Osteoblast (primary cell): ENCODE data around the gene CSMD2. TPM values are rescaled to one million over a fixed set of nuclear protein-coding genes. Genes with fewer than 3 reads are reported as not detected.

ENCODE experiments used
- DNase-seq: peaks from one replicate; pipeline ENCODE4 v3.0.0; 2011; ENCODE audit warnings: low spot score, mixed read lengths; ENCODE audit not compliant: insufficient read length; ENCODE audit errors: missing footprints
- H2AFZ ChIP-seq: 2 replicates; pipeline ENCODE4 v1.6.0; 2011; ENCODE audit warnings: mild to moderate bottlenecking, low read length
- H3K27ac ChIP-seq: 2 replicates; pipeline ENCODE4 v1.5.1; 2011; ENCODE audit warnings: mild to moderate bottlenecking, low read depth, low read length, moderate library complexity
- H3K27me3 ChIP-seq: 2 replicates; pipeline ENCODE4 v1.6.0; 2012; ENCODE audit warnings: mild to moderate bottlenecking, control low read depth, inconsistent platforms, low read length, moderate library complexity; ENCODE audit not compliant: insufficient read depth
- H3K36me3 ChIP-seq: 2 replicates; pipeline ENCODE4 v1.5.1; 2011; ENCODE audit warnings: mild to moderate bottlenecking, low read length, control low read depth, moderate library complexity; ENCODE audit not compliant: insufficient read depth
- H3K4me1 ChIP-seq: 2 replicates; pipeline ENCODE4 v1.5.1; 2011; ENCODE audit warnings: mild to moderate bottlenecking, low read length, control low read depth, moderate library complexity; ENCODE audit not compliant: insufficient read depth
- H3K4me2 ChIP-seq: 2 replicates; pipeline ENCODE4 v1.6.0; 2011; ENCODE audit warnings: mild to moderate bottlenecking, low read length; ENCODE audit not compliant: insufficient read depth
- H3K4me3 ChIP-seq: fragments of 200-600 bp; sonication (generic); 3 replicates; pipeline ENCODE4 v1.5.1; 2012; ENCODE audit warnings: mild to moderate bottlenecking, low read length, inconsistent platforms; ENCODE audit not compliant: insufficient read depth
- H3K79me2 ChIP-seq: 2 replicates; pipeline ENCODE4 v1.6.0; 2012; ENCODE audit warnings: mild to moderate bottlenecking, low read length, control low read depth, inconsistent platforms; ENCODE audit not compliant: insufficient read depth
- H3K9me3 ChIP-seq: 2 replicates; pipeline ENCODE4 v1.5.1; 2011; ENCODE audit warnings: low read depth, low read length, control low read depth
- H4K20me1 ChIP-seq: 2 replicates; pipeline ENCODE4 v1.6.0; 2012; ENCODE audit warnings: mild to moderate bottlenecking, low read length, control low read depth; ENCODE audit not compliant: insufficient read depth
- total RNA-seq: library from RNA; depleted of rRNA; stranded (reverse); fragments of >200 nt; gene quantifications from 2 replicates; pipeline ENCODE4 v1.2.3, GENCODE V29; 2012
- TF ChIP-seq, protein P1 (sequence below): IDR thresholded peaks from 2 replicates; pipeline ENCODE4 v1.5.1; 2011; ENCODE audit warnings: mild to moderate bottlenecking, low read depth, low read length, moderate library complexity; ENCODE audit errors: extremely low read depth

Gene CSMD2
- total RNA-seq, 1 donor, result 0.36 TPM

DNA sequence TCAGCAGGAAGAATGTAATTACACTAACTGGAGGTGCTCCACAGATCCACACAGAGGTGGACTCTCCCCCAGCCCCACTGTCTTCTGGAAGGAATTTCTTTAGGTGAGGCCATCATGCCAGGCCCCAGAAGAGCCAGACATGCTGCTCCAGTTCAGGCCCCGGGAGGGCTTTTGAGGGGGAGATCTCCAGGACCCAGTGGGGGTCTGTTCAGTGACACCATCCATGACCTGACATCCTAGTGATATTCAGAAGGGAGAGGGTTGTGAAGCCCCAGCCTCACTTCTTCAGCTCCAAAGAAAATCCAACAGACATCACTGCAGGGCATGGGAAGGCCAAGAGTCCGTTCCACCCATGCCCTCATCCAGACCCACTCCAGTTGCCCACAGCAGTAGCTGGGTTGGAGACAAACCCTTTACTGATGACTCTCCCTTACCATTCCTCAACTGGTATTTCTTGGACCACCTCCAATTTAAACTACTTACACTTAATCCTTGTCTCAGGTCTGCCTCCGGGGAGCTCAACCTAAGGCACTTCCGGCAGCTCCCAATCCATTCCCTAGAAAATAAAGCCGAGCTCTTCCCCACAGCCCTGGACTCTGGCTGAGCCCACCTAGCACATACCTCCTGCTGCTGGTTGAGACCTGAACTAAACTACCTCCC lies 39.2 kb downstream of the CSMD2 start:
- no peaks in the 10 kb centered on the region for H3K27me3 ChIP-seq
- H3K27ac ChIP-seq, result no peak overlapping the region
- H3K9me3 ChIP-seq, result no peaks in the 10 kb centered on the region
- no peaks in the 10 kb centered on the region for H3K79me2 ChIP-seq
- H3K4me1 ChIP-seq, result no peaks in the 10 kb centered on the region
- H2AFZ ChIP-seq, result no peak overlapping the region
- no peak for DNase-seq
- H3K4me3 ChIP-seq, result no peak overlapping the region
- H3K4me2 ChIP-seq, result no peak overlapping the region
- no peaks in the 10 kb centered on the region for H4K20me1 ChIP-seq
- no peaks in the 10 kb centered on the region for H3K36me3 ChIP-seq
- TF ChIP-seq, protein P1, sequence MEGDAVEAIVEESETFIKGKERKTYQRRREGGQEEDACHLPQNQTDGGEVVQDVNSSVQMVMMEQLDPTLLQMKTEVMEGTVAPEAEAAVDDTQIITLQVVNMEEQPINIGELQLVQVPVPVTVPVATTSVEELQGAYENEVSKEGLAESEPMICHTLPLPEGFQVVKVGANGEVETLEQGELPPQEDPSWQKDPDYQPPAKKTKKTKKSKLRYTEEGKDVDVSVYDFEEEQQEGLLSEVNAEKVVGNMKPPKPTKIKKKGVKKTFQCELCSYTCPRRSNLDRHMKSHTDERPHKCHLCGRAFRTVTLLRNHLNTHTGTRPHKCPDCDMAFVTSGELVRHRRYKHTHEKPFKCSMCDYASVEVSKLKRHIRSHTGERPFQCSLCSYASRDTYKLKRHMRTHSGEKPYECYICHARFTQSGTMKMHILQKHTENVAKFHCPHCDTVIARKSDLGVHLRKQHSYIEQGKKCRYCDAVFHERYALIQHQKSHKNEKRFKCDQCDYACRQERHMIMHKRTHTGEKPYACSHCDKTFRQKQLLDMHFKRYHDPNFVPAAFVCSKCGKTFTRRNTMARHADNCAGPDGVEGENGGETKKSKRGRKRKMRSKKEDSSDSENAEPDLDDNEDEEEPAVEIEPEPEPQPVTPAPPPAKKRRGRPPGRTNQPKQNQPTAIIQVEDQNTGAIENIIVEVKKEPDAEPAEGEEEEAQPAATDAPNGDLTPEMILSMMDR, result no peak

DNA sequence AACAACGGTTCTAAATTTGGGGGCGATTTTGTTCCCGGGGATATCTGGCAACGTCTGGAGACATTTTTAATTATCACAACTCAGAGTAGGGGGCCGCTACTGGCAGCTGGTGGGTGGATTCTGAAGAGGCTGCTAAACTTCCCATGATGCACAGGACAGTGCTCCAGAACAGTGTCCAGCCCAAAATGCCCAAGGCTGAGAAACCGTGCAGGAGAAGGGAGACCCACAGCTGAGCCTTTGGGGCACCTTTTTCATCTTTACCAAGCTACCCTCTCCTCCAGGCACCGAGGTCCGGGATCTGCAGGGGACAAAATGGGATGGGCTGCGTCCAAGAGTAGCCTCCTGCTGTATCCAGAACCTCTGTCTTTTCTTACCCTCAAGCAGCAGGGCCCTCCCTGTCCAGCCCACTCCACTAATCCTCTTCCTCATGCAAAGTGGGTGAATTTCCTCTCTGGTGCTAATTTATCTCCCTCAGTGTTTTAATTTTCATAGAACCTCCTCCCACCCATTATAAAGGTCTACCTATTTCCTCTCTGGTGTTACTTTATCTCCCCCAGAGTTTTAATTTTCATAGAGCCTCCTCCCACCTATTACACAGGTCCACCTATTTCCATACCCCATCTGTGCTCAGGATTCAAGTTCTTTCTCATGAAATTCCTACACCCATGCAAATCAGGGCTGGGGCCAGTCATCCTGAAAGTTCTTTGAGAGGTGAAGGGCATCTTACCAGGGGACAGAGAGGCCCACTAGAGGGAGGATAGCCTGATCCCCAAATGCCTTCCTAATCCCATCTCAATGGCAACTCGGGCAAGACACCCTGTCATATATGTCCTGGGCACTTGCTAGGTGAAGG lies 42.7 kb downstream of the CSMD2 start:
- Histone ChIP-seq H3K4me1 (no peaks in the 10 kb centered on the region), H3K4me3 (no peak overlapping the region), H3K9me3 (no peaks in the 10 kb centered on the region), H3K4me2 (no peak overlapping the region), H2AFZ (no peak overlapping the region), H3K36me3 (no peaks in the 10 kb centered on the region), H3K79me2 (no peaks in the 10 kb centered on the region), H3K27me3 (no peaks in the 10 kb centered on the region), H3K27ac (no peak overlapping the region), H4K20me1 (no peaks in the 10 kb centered on the region)
- DNase-seq, result no peak
- TF ChIP-seq, protein P1, result no peak

DNA sequence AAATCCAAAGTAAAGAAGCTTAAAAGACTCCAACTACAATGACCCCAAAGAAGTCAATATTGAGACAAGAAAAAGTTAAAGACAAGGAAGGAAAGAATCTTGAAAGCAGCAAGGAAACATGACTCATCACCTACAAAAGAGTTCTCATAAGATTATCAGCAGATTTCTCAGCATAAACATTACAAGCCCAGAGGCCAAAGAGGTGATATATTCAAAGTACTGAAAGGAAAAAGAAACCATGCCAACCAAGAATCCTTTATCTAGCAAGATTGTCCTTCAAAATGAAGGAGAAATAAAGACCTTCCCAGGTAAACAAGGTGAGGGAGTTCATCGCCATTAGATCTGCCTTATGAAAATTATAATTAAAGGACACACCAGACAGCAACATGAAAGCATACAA lies 49.8 kb downstream of the CSMD2 start:
- DNase-seq, result no peak
- Histone ChIP-seq H4K20me1 (no peaks in the 10 kb centered on the region), H3K79me2 (no peaks in the 10 kb centered on the region), H3K4me2 (no peak overlapping the region), H3K4me3 (no peak overlapping the region), H3K27me3 (no peaks in the 10 kb centered on the region), H3K36me3 (no peaks in the 10 kb centered on the region), H3K4me1 (no peaks in the 10 kb centered on the region), H3K9me3 (no peaks in the 10 kb centered on the region), H2AFZ (no peak overlapping the region), H3K27ac (no peak overlapping the region)
- TF ChIP-seq, protein P1, result no peak

DNA sequence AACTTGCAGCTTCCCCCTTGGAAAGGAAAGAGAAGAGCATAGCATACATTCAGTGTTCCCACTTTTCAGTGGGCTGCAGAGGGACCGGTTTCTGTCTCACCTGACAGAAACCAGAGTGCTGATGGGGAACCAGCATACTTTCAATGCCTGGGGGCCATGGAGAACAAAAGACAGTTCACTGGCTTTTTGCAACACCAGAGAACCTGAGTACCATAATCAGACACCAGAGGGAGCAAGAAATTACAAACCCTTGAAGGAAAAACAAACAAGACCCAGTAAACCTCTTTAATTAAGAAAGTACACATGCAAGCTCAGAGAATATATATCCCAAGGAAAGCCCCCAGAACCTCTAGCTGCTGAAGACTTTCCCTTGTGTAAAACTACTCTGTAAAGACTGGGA lies 51.1 kb downstream of the CSMD2 start:
- Histone ChIP-seq H3K4me1 (no peaks in the 10 kb centered on the region), H4K20me1 (no peaks in the 10 kb centered on the region), H3K9me3 (no peaks in the 10 kb centered on the region), H3K79me2 (no peaks in the 10 kb centered on the region), H3K4me2 (no peak overlapping the region), H2AFZ (no peak overlapping the region), H3K36me3 (no peaks in the 10 kb centered on the region), H3K4me3 (no peak overlapping the region), H3K27me3 (no peaks in the 10 kb centered on the region), H3K27ac (no peak overlapping the region)
- TF ChIP-seq, protein P1, result no peak
- no peak for DNase-seq
